HG02798 (cell line): ENCODE data around the gene PKD1L1.

ENCODE experiments used
- ATAC-seq: cut with Tn5 transposase; IDR thresholded peaks from one replicate; pipeline ENCODE4 v1.9.1; 2021; ENCODE audit warnings: mild to moderate bottlenecking; ENCODE audit not compliant: unreplicated experiment, poor library complexity

Gene PKD1L1

GRCh38 chr7:47912332-47912731, 35.9 kb downstream of the PKD1L1 start:
- no peak for ATAC-seq

GRCh38 chr7:47908720-47909119, 39.5 kb downstream of the PKD1L1 start:
- no peak for ATAC-seq

GRCh38 chr7:47907981-47908616, 40.2 kb downstream of the PKD1L1 start:
- no peak for ATAC-seq

GRCh38 chr7:47906883-47907282, 41.4 kb downstream of the PKD1L1 start:
- ATAC-seq, result no peak

GRCh38 chr7:47905076-47905920, 43.0 kb downstream of the PKD1L1 start:
- no peak for ATAC-seq

GRCh38 chr7:47902013-47902412, 46.3 kb downstream of the PKD1L1 start:
- ATAC-seq, result no peak

GRCh38 chr7:47901542-47901941, 46.7 kb downstream of the PKD1L1 start:
- ATAC-seq, result no peak

- ATAC-seq, result no peak
Measured at GRCh38 chr7:47897831-47898230, 50.4 kb downstream of the PKD1L1 start.

GRCh38 chr7:47896809-47897423, 51.4 kb downstream of the PKD1L1 start:
- no peak for ATAC-seq

- ATAC-seq, result no peak
Measured at GRCh38 chr7:47895026-47895425, 53.2 kb downstream of the PKD1L1 start.

GRCh38 chr7:47893721-47894365, 54.4 kb downstream of the PKD1L1 start:
- ATAC-seq, result no peak

- ATAC-seq, result no peak
Measured at GRCh38 chr7:47893238-47893637, 55.0 kb downstream of the PKD1L1 start.

GRCh38 chr7:47890606-47891005, 57.7 kb downstream of the PKD1L1 start:
- ATAC-seq, result no peak

GRCh38 chr7:47890125-47890524, 58.1 kb downstream of the PKD1L1 start:
- no peak for ATAC-seq

- no peak for ATAC-seq
Measured at GRCh38 chr7:47889723-47890122, 58.5 kb downstream of the PKD1L1 start.

- no peak for ATAC-seq
Measured at GRCh38 chr7:47888371-47889265, 59.6 kb downstream of the PKD1L1 start.

- ATAC-seq, result no peak
Measured at GRCh38 chr7:47887016-47887640, 61.1 kb downstream of the PKD1L1 start.

- ATAC-seq, result no peak
Measured at GRCh38 chr7:47885987-47886811, 62.1 kb downstream of the PKD1L1 start.
